Urinary bladder (tissue), 4 donors: ENCODE measurements around the gene POU3F2. TPM values are rescaled to one million over a fixed set of nuclear protein-coding genes. Genes with fewer than 3 reads are reported as not detected.

Experiments used
- DNase-seq: peaks from one replicate; pipeline ENCODE4 v3.0.0-alpha.2; 2015; ENCODE audit errors: extremely low spot score
- H3K27ac ChIP-seq: one replicate; pipeline ENCODE4 v1.5.1; 2013; ENCODE audit warnings: low read depth, mild to moderate bottlenecking, moderate library complexity
- H3K36me3 ChIP-seq: one replicate; pipeline ENCODE4 v1.6.1; 2013; ENCODE audit warnings: mild to moderate bottlenecking, moderate library complexity; ENCODE audit not compliant: insufficient read depth
- H3K4me1 ChIP-seq: one replicate; pipeline ENCODE4 v1.6.1; 2013; ENCODE audit warnings: mild to moderate bottlenecking, moderate library complexity; ENCODE audit not compliant: insufficient read depth
- H3K4me3 ChIP-seq: one replicate; pipeline ENCODE4 v1.5.1; 2013; ENCODE audit warnings: low read depth, low read length
- WGBS: extraction: QIAGEN DNeasy Blood & Tissue Kit; methylation state at CpG from one replicate; pipeline ENCODE4 v1.1.7; 2013; 5-methylcytosine and 5-hydroxymethylcytosine counted together
- polyA plus RNA-seq: library from polyadenylated mRNA; stranded (reverse); fragments of 200-250 nt; gene quantifications from one replicate; pipeline ENCODE4 v1.2.3, GENCODE V29; 2013
- total RNA-seq: library from RNA; depleted of rRNA; stranded (reverse); fragments of >200 nt; gene quantifications from one replicate; pipeline ENCODE4 v1.2.3, GENCODE V29; 2014
- donor health status: healthy with polysubstance abuse.
- donor health status: healthy.

POU3F2 gene
- total and polyA plus RNA-seq, 2 donors: 0.03 to 0.16 TPM

GRCh38 chr6:98835149-98836024 lies 1.0 kb downstream of the POU3F2 start:
- Histone ChIP-seq H3K4me1 (peaks cover 1% of the 10 kb centered on the region), H3K27ac (no peak overlapping the region), H3K4me3 (peak overlapping the region; percentile 55), H3K36me3 (no peaks in the 10 kb centered on the region)
- 1% methylated on average over 76 of the region's 76 CpGs for WGBS
- no peak for DNase-seq

- no peak overlapping the region for H3K4me3 ChIP-seq
- no peak for DNase-seq
- peaks cover 1% of the 10 kb centered on the region for H3K4me1 ChIP-seq
- WGBS: 4% methylated on average over 23 of the region's 23 CpGs
- no peak overlapping the region for H3K27ac ChIP-seq
- H3K36me3 ChIP-seq: no peaks in the 10 kb centered on the region
These were observed 1.9 kb downstream of the POU3F2 start for GRCh38 chr6:98836025-98836961.

GRCh38 chr6:98836962-98837944 lies 2.9 kb downstream of the POU3F2 start:
- H3K36me3 ChIP-seq: no peaks in the 10 kb centered on the region
- peaks cover 1% of the 10 kb centered on the region for H3K4me1 ChIP-seq
- H3K27ac ChIP-seq: no peak overlapping the region
- WGBS: 13% methylated on average over 9 of the region's 9 CpGs
- no peak overlapping the region for H3K4me3 ChIP-seq
- DNase-seq: no peak

GRCh38 chr6:98838032-98838431 lies 3.7 kb downstream of the POU3F2 start:
- DNase-seq: no peak
- Histone ChIP-seq H3K4me1 (no peaks in the 10 kb centered on the region), H3K27ac (no peak overlapping the region), H3K36me3 (no peaks in the 10 kb centered on the region), H3K4me3 (no peak overlapping the region)
- WGBS: 13% methylated on average over 4 of the region's 4 CpGs

- Histone ChIP-seq H3K27ac (no peak overlapping the region), H3K4me3 (no peak overlapping the region), H3K4me1 (no peaks in the 10 kb centered on the region), H3K36me3 (no peaks in the 10 kb centered on the region)
- WGBS: 24% methylated on average over 1 of the region's 1 CpG
- DNase-seq: no peak
These were observed 4.6 kb downstream of the POU3F2 start for GRCh38 chr6:98838975-98839374.

GRCh38 chr6:98839781-98840361 lies 5.5 kb downstream of the POU3F2 start:
- WGBS: 13% methylated on average over 5 of the region's 5 CpGs
- Histone ChIP-seq H3K27ac (no peak overlapping the region), H3K4me3 (no peak overlapping the region), H3K36me3 (no peaks in the 10 kb centered on the region), H3K4me1 (no peaks in the 10 kb centered on the region)
- no peak for DNase-seq

- no peaks in the 10 kb centered on the region for H3K36me3 ChIP-seq
- 27% methylated on average over 6 of the region's 6 CpGs for WGBS
- no peaks in the 10 kb centered on the region for H3K4me1 ChIP-seq
- no peak for DNase-seq
- H3K4me3 ChIP-seq: no peak overlapping the region
- no peak overlapping the region for H3K27ac ChIP-seq
These were observed 6.0 kb downstream of the POU3F2 start for GRCh38 chr6:98840385-98840784.

- Histone ChIP-seq H3K27ac (no peak overlapping the region), H3K4me3 (no peak overlapping the region), H3K36me3 (no peaks in the 10 kb centered on the region), H3K4me1 (no peaks in the 10 kb centered on the region)
- DNase-seq: no peak
These were observed 6.7 kb downstream of the POU3F2 start for GRCh38 chr6:98840996-98841513.

- Histone ChIP-seq H3K4me1 (no peaks in the 10 kb centered on the region), H3K36me3 (no peaks in the 10 kb centered on the region), H3K27ac (no peak overlapping the region), H3K4me3 (no peak overlapping the region)
- 19% methylated on average over 9 of the region's 9 CpGs for WGBS
- DNase-seq: no peak
These were observed 7.4 kb downstream of the POU3F2 start for GRCh38 chr6:98841621-98842341.

- no peak for DNase-seq
- no peak overlapping the region for H3K4me3 ChIP-seq
- WGBS: 10% methylated on average over 44 of the region's 44 CpGs
- H3K4me1 ChIP-seq: no peaks in the 10 kb centered on the region
- no peaks in the 10 kb centered on the region for H3K36me3 ChIP-seq
- H3K27ac ChIP-seq: no peak overlapping the region
These were observed 8.2 kb downstream of the POU3F2 start for GRCh38 chr6:98842342-98843180.
